ENCODE data around the gene HNRNPDL.

HNRNPDL gene

GRCh38 chr4:82428526-82428968, 1.7 kb downstream of the HNRNPDL start:
- Histone ChIP-seq H3F3A (ENCODE audit: insufficient read depth) (peaks cover 50% of the 10 kb centered on the region), H3K9me3 (ENCODE audit: insufficient read depth, low read length) (no peaks in the 10 kb centered on the region), H3K36me3 (ENCODE audit: low read length) (peaks cover 46% of the 10 kb centered on the region), H3K27ac (ENCODE audit: low read depth, low read length) (peak overlapping the region; percentile 75; the same call in 1 of the 2 replicates), H3K4me2 (ENCODE audit: low read depth, low read length, poor library complexity, severe bottlenecking) (peak overlapping the region; percentile 85), H3K9me2 (replicated peaks; ENCODE audit: insufficient read depth, low read length) (no peaks in the 10 kb centered on the region), H3K4me3 (ENCODE audit: insufficient read depth, low read length, poor library complexity, severe bottlenecking) (peak overlapping the region; percentile 67), H3K79me2 (ENCODE audit: insufficient read depth, low read length) (peaks cover 63% of the 10 kb centered on the region), H3K27me3 (ENCODE audit: low read length) (no peaks in the 10 kb centered on the region), H2AFZ (ENCODE audit: low read depth, low read length, severe bottlenecking) (no peak overlapping the region), H3K9ac (ENCODE audit: low read length) (peak overlapping the region; percentile 97), H4K20me1 (ENCODE audit: low read depth, low read length) (peaks cover 43% of the 10 kb centered on the region)
- no peak for TF ChIP-seq CTCF (IDR thresholded peaks at IDR 0.05; ENCODE audit: insufficient read depth, low read length, poor library complexity, severe bottlenecking)
- TF ChIP-seq EZH2phosphoT487 (conservative IDR thresholded peaks at IDR 0.05; ENCODE audit: low read length), result no peak

GRCh38 chr4:82425478-82425877, 4.8 kb downstream of the HNRNPDL start:
- Histone ChIP-seq H3K27me3 (ENCODE audit: low read length) (no peaks in the 10 kb centered on the region), H3K9me3 (ENCODE audit: insufficient read depth, low read length) (no peaks in the 10 kb centered on the region), H3K79me2 (ENCODE audit: insufficient read depth, low read length) (peaks cover 33% of the 10 kb centered on the region), H3K27ac (ENCODE audit: low read depth, low read length) (no peak overlapping the region), H3K4me2 (ENCODE audit: low read depth, low read length, poor library complexity, severe bottlenecking) (no peak overlapping the region), H3K9ac (ENCODE audit: low read length) (no peak overlapping the region), H3K9me2 (replicated peaks; ENCODE audit: insufficient read depth, low read length) (no peaks in the 10 kb centered on the region), H3K36me3 (ENCODE audit: low read length) (peaks cover 46% of the 10 kb centered on the region), H4K20me1 (ENCODE audit: low read depth, low read length) (peaks cover 44% of the 10 kb centered on the region), H3F3A (ENCODE audit: insufficient read depth) (peaks cover 73% of the 10 kb centered on the region), H3K4me3 (ENCODE audit: insufficient read depth, low read length, poor library complexity, severe bottlenecking) (no peak overlapping the region), H2AFZ (ENCODE audit: low read depth, low read length, severe bottlenecking) (no peak overlapping the region)
- TF ChIP-seq CTCF (IDR thresholded peaks at IDR 0.05; ENCODE audit: insufficient read depth, low read length, poor library complexity, severe bottlenecking), result no peak
- TF ChIP-seq EZH2phosphoT487 (conservative IDR thresholded peaks at IDR 0.05; ENCODE audit: low read length), result no peak

GRCh38 chr4:82423245-82424054, 6.8 kb downstream of the HNRNPDL start:
- Histone ChIP-seq H2AFZ (ENCODE audit: low read depth, low read length, severe bottlenecking) (no peak overlapping the region), H3K27ac (ENCODE audit: low read depth, low read length) (no peak overlapping the region), H3K4me3 (ENCODE audit: insufficient read depth, low read length, poor library complexity, severe bottlenecking) (no peak overlapping the region), H3K79me2 (ENCODE audit: insufficient read depth, low read length) (peaks cover 24% of the 10 kb centered on the region), H3K27me3 (ENCODE audit: low read length) (no peaks in the 10 kb centered on the region), H3K4me2 (ENCODE audit: low read depth, low read length, poor library complexity, severe bottlenecking) (no peak overlapping the region), H3K9ac (ENCODE audit: low read length) (no peak overlapping the region), H4K20me1 (ENCODE audit: low read depth, low read length) (peaks cover 42% of the 10 kb centered on the region), H3K9me2 (replicated peaks; ENCODE audit: insufficient read depth, low read length) (no peaks in the 10 kb centered on the region), H3K36me3 (ENCODE audit: low read length) (peaks cover 43% of the 10 kb centered on the region), H3F3A (ENCODE audit: insufficient read depth) (peaks cover 70% of the 10 kb centered on the region), H3K9me3 (ENCODE audit: insufficient read depth, low read length) (no peaks in the 10 kb centered on the region)
- TF ChIP-seq EZH2phosphoT487 (conservative IDR thresholded peaks at IDR 0.05; ENCODE audit: low read length), result no peak
- no peak for TF ChIP-seq CTCF (IDR thresholded peaks at IDR 0.05; ENCODE audit: insufficient read depth, low read length, poor library complexity, severe bottlenecking)

Measured in SU-DHL-6 (cell line).